Esophagus squamous epithelium (tissue), 5 donors: ENCODE results near the gene ZCWPW1. TPM values are rescaled to one million over a fixed set of nuclear protein-coding genes. Genes with fewer than 3 reads are reported as not detected.
"Not testable (repeated sequence)": the region's sequence is repeated elsewhere in the genome, so short reads cannot be mapped to it uniquely, and the experiment has no call there.

ENCODE experiments used
- DNase-seq: peaks from one replicate; lab custom pipeline; 2025; lab: John Stamatoyannopoulos, UW
- H3K27ac ChIP-seq, 4 donors: fragments of 200-600 bp; sonication (generic); one replicate each; pipeline ENCODE4 v1.5.1; 2016 to 2019; ENCODE audit warnings: mild to moderate bottlenecking in 1 of 4
- H3K27me3 ChIP-seq, 4 donors: fragments of 200-600 bp; sonication (generic); 1 replicate in 3 of 4; 2 replicates in 1 of 4; pipeline versions ENCODE4 v1.5.1 to v1.6.0; 2017 to 2021; ENCODE audit warnings: antibody characterized with exemption in 1 of 4
- H3K36me3 ChIP-seq, 3 donors: fragments of 200-600 bp; sonication (generic); one replicate each; pipeline ENCODE4 v1.5.1; 2016 to 2019
- H3K4me1 ChIP-seq, 3 donors: fragments of 200-600 bp; sonication (generic); one replicate each; pipeline ENCODE4 v1.5.1; 2017 to 2019
- H3K4me3 ChIP-seq, 4 donors: fragments of 200-600 bp; sonication (generic); 1 replicate in 3 of 4; 2 replicates in 1 of 4; pipeline ENCODE4 v1.5.1; 2016 to 2019; ENCODE audit warnings: mild to moderate bottlenecking in 2 of 4, moderate library complexity in 1 of 4
- H3K9me3 ChIP-seq, 3 donors: fragments of 200-600 bp; sonication (generic); one replicate each; pipeline ENCODE4 v1.5.1; 2016 to 2019
- CTCF ChIP-seq, 6 experiments: fragments of 450-650 bp in 4 of 6; fragments of 200-600 bp in 2 of 6; sonication (generic) in 2 of 6; IDR thresholded peaks; one replicate each; pipeline ENCODE4 v1.5.1; 2016 to 2019; ENCODE audit warnings: antibody characterized with exemption in 6 of 6, mild to moderate bottlenecking in 4 of 6, moderate library complexity in 4 of 6
- POLR2A ChIP-seq, 4 donors: fragments of 450-650 bp; IDR thresholded peaks; one replicate each; pipeline ENCODE4 v1.6.1; 2017; ENCODE audit warnings: antibody characterized with exemption in 4 of 4, mild to moderate bottlenecking in 4 of 4, moderate library complexity in 3 of 4
- WGBS, 2 donors: methylation state at CpG; one replicate each; pipeline ENCODE4 v1.1.5; 2018; 5-methylcytosine and 5-hydroxymethylcytosine counted together
- intact Hi-C: fragments of 100-400 bp; cut with DNase I; formaldehyde crosslinking; loops from one replicate; pipeline ENCODE4 v1.15.0; 2022
- total RNA-seq, 4 donors: library from RNA; depleted of rRNA; stranded (reverse); fragments of >200 nt; gene quantifications; one replicate each; pipeline ENCODE4 v1.1.0, GENCODE V29; 2016
- donor health status: DM: yes; HTN: yes; CAD: no.

Gene ZCWPW1
- total RNA-seq, 4 donors from 2014 or later = 0.83 to 4.2 (median 1.5) TPM

- WGBS, 2 donors = 58 to 67% methylated on average over 2 to 3 of the region's 3 CpGs
These were observed 38.1 kb downstream of the ZCWPW1 start for GRCh38 chr7:100390286-100391009.

DNA sequence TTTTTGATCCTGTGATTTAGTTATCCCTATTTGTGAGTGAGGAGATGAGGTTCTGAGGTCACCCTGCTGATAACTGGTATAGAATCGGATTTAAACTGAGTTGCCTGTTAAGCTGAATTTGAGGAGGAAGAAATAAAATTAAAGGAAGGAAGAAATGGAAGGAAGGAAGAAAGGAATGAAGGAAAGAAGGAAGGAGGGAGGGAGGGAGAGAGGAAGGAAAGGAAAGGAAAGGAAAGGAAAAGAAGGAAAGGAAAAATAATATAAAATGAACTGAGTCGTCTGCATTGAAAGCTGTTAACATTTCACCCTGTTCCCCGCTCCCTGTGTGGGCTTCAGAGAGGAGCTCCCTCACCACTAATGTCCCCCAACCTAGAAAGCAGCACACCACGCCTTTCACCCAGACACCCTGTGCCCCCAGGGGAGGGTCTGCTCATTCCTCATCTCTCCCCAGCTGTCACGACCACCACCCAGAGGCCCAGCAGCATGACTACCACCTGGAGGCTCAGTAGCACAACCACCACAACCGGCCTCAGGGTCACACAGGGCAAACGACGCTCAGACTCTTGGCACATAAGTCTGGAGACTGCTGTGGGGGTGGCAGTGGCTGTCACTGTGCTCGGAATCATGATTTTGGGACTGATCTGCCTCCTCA is 38.9 kb downstream of the ZCWPW1 start:
- no peak for DNase-seq
- H3K4me1 ChIP-seq = no peaks in the 10 kb centered on the region

More at GRCh38 chr7:100390286-100391009, 38.1 kb downstream of the ZCWPW1 start:
- TF ChIP-seq POLR2A (IDR thresholded peaks at IDR 0.05) = no peak
- no peak for TF ChIP-seq CTCF (IDR thresholded peaks at IDR 0.05)
- Histone ChIP-seq H3K4me3 (no peak overlapping the region), H3K27ac (no peak overlapping the region), H3K9me3 (no peaks in the 10 kb centered on the region), H3K27me3 (no peaks in the 10 kb centered on the region), H3K36me3 (no peaks in the 10 kb centered on the region), H3K4me1 (no peaks in the 10 kb centered on the region)
- DNase-seq = no peak
- intact Hi-C loops = no loop called here

DNA sequence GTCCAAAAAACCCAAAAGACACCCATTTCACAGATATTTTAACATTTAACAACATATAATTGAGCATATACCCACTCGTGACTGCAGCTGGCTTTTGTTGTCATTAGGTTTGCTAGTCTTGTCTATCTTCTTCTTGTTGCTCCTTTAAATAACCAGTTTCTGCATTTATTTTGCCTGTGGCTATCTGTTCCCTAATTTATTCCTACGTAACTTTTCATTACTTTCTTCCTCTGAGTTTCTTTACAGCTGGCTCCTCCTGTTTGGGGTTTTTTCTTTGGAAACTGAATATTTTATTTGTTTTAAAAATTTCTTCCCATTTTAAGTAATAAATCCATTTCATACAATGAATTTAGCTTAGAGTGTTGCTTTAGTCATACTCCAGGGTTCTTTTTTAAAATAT is 40.8 kb downstream of the ZCWPW1 start:
- H3K36me3 ChIP-seq = no peaks in the 10 kb centered on the region
- TF ChIP-seq CTCF (IDR thresholded peaks at IDR 0.05) (no peak), POLR2A (IDR thresholded peaks at IDR 0.05) (no peak)
- H3K4me3 ChIP-seq = no peak overlapping the region
- DNase-seq = no peak
- no peaks in the 10 kb centered on the region for H3K27me3 ChIP-seq
- no peaks in the 10 kb centered on the region for H3K9me3 ChIP-seq
- H3K27ac ChIP-seq = no peak overlapping the region
- 43 to 53% methylated on average over 2 of the region's 2 CpGs for WGBS, 2 donors
- no peaks in the 10 kb centered on the region for H3K4me1 ChIP-seq
- intact Hi-C loops = no loop called here

More for the DNA sequence above, 38.9 kb downstream of the ZCWPW1 start:
- no peak for TF ChIP-seq POLR2A (IDR thresholded peaks at IDR 0.05)
- TF ChIP-seq CTCF (IDR thresholded peaks at IDR 0.05) = no peak
- H3K27me3 ChIP-seq = no peaks in the 10 kb centered on the region
- no peaks in the 10 kb centered on the region for H3K9me3 ChIP-seq
- H3K27ac ChIP-seq = no peak overlapping the region
- no peak overlapping the region for H3K4me3 ChIP-seq
- WGBS, 2 donors = 69 to 73% methylated on average over 5 to 9 of the region's 9 CpGs
- intact Hi-C loops = no loop called here
- no peaks in the 10 kb centered on the region for H3K36me3 ChIP-seq

- WGBS, 2 donors = 72 to 84% methylated on average over 5 of the region's 5 CpGs
- no peaks in the 10 kb centered on the region for H3K9me3 ChIP-seq
- H3K4me1 ChIP-seq = no peaks in the 10 kb centered on the region
- H3K4me3 ChIP-seq = no peak overlapping the region
- H3K27ac ChIP-seq = no peak overlapping the region
- no peak for DNase-seq
- no peaks in the 10 kb centered on the region for H3K27me3 ChIP-seq
- no peaks in the 10 kb centered on the region for H3K36me3 ChIP-seq
- TF ChIP-seq POLR2A (IDR thresholded peaks at IDR 0.05) (no peak), CTCF (IDR thresholded peaks at IDR 0.05) (no peak)
- intact Hi-C loops = no loop called here
These were observed 41.6 kb downstream of the ZCWPW1 start for GRCh38 chr7:100386940-100387339.

GRCh38 chr7:100384628-100385294 is 43.7 kb downstream of the ZCWPW1 start:
- H3K9me3 ChIP-seq = no peaks in the 10 kb centered on the region
- no peaks in the 10 kb centered on the region for H3K36me3 ChIP-seq
- H3K27me3 ChIP-seq = no peaks in the 10 kb centered on the region
- 66 to 89% methylated on average over 6 of the region's 6 CpGs for WGBS, 2 donors
- no peak overlapping the region for H3K4me3 ChIP-seq
- intact Hi-C loops = no loop called here
- DNase-seq = no peak
- no peak overlapping the region for H3K27ac ChIP-seq
- TF ChIP-seq CTCF (IDR thresholded peaks at IDR 0.05) = no peak
- no peak for TF ChIP-seq POLR2A (IDR thresholded peaks at IDR 0.05)
- H3K4me1 ChIP-seq = no peaks in the 10 kb centered on the region

DNA sequence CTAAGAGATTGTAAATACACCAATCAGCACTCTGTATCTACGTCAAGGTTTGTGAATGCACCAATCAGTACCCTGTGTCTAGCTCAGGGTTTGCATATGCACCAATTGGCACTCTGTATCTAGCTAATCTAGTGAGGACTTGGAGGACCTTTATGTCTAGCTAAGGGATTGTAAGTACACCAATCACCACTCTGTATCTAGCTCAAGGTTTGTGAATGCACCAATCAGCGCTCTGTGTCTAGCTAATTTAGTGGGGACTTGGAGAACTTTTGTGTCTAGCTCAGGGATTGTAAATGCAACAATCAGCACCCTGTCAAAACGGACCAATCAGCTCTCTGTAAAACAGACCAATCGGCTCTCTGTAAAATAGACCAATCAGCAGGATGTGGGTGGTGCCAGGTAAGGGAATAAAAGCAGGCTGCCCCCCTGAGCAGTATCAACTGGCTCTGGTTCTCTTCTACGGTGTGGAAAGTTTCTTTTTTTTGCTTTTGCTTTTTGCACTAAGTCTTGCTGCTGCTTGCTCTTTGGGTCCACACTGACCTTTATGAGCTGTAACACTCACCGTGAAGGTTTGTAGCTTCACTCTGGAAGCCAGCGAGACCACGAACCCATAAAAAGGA is 46.2 kb downstream of the ZCWPW1 start:
- intact Hi-C loops, H3K27me3 ChIP-seq, H3K9me3 ChIP-seq, H3K36me3 ChIP-seq, H3K4me1 ChIP-seq, H3K4me3 ChIP-seq, DNase-seq, H3K27ac ChIP-seq: not testable (repeated sequence)
- 76 to 79% methylated on average over 6 to 8 of the region's 8 CpGs for WGBS, 2 donors
